ENCODE results near the gene SPEF2.

DNA sequence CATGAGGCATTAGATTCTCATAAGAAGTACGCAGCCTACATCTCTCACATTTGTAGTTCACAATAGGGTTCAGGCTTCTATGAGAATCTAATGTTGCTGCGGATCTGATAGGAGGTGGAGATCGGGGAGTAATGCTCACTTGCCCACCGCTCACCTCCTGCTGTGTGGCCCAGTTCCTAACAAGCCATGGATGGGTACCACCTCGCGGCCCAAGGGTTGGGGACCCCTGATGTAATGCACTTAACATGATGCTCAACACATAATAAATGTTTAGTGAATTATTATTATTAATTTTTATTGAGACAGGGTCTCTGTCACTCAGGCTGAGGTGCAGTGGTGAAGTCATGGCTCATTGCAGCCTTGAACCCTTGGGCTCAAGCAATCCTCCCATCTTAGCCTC, 134.3 kb downstream of the SPEF2 start:
- TF ChIP-seq, protein P1, sequence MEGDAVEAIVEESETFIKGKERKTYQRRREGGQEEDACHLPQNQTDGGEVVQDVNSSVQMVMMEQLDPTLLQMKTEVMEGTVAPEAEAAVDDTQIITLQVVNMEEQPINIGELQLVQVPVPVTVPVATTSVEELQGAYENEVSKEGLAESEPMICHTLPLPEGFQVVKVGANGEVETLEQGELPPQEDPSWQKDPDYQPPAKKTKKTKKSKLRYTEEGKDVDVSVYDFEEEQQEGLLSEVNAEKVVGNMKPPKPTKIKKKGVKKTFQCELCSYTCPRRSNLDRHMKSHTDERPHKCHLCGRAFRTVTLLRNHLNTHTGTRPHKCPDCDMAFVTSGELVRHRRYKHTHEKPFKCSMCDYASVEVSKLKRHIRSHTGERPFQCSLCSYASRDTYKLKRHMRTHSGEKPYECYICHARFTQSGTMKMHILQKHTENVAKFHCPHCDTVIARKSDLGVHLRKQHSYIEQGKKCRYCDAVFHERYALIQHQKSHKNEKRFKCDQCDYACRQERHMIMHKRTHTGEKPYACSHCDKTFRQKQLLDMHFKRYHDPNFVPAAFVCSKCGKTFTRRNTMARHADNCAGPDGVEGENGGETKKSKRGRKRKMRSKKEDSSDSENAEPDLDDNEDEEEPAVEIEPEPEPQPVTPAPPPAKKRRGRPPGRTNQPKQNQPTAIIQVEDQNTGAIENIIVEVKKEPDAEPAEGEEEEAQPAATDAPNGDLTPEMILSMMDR (IDR thresholded peaks at IDR 0.05) = no peak
- TF ChIP-seq POLR2A (IDR thresholded peaks at IDR 0.05) = no peak
- no peak for TF ChIP-seq POLR2AphosphoS5 (IDR thresholded peaks at IDR 0.05)
